RWPE1 (cell line): ENCODE measurements around the gene FBLL1.

Experiments
- CTCF ChIA-PET: fragments of 350-600 bp; sonication (Branson Sonifier 250); formaldehyde crosslinking; extraction: SDS; loops from one replicate; lab custom pipeline; 2021; lab: Yijun Ruan, JAX
- POLR2A ChIA-PET: fragments of 400-600 bp; formaldehyde crosslinking; extraction: SDS; loops from one replicate; lab custom pipeline; 2020; ENCODE audit warnings: antibody characterized with exemption; ENCODE audit not compliant: low non-redundant PET; lab: Yijun Ruan, JAX
- DNase-seq: peaks from one replicate; pipeline ENCODE4 v3.0.0; 2012; ENCODE audit warnings: low spot score
- H3K27ac ChIP-seq: fragments of 450-650 bp; 2 replicates; pipeline ENCODE4 v1.5.1; 2017
- TF ChIP-seq, protein P1 (sequence below): fragments of 450-650 bp; conservative IDR thresholded peaks from 2 replicates; pipeline ENCODE4 v1.5.1; 2017; ENCODE audit warnings: low read depth, mild to moderate bottlenecking

Gene FBLL1

DNA sequence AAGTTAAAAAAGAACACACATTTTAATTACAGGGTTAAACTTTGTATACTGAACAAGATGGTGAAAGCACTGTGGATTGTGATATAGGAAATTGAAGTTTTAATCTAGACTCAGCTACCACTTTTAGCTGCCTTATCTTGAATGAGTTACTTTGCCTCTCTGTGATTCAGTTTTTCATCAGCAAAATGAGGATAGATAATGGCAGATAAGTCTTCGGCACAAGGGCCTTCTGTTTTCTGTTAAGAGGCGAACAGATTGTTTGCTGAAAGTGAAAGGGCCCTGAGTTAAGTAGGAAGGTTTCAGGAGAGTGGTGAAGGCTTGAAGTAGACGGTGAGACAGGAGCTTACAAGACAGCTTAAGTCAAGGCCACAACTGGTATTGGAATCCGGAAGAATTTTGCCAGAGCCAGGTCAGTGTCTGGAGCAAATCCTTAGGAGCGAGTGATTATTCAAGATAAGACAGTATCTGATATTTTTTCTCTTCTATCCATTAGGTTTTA is 35.0 kb upstream of the FBLL1 start:
- ChIA-PET POLR2A (no interaction called here), CTCF (no interaction called here)
- no peak for DNase-seq
- H3K27ac ChIP-seq = no peak overlapping the region
- TF ChIP-seq, protein P1, sequence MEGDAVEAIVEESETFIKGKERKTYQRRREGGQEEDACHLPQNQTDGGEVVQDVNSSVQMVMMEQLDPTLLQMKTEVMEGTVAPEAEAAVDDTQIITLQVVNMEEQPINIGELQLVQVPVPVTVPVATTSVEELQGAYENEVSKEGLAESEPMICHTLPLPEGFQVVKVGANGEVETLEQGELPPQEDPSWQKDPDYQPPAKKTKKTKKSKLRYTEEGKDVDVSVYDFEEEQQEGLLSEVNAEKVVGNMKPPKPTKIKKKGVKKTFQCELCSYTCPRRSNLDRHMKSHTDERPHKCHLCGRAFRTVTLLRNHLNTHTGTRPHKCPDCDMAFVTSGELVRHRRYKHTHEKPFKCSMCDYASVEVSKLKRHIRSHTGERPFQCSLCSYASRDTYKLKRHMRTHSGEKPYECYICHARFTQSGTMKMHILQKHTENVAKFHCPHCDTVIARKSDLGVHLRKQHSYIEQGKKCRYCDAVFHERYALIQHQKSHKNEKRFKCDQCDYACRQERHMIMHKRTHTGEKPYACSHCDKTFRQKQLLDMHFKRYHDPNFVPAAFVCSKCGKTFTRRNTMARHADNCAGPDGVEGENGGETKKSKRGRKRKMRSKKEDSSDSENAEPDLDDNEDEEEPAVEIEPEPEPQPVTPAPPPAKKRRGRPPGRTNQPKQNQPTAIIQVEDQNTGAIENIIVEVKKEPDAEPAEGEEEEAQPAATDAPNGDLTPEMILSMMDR = no peak

DNA sequence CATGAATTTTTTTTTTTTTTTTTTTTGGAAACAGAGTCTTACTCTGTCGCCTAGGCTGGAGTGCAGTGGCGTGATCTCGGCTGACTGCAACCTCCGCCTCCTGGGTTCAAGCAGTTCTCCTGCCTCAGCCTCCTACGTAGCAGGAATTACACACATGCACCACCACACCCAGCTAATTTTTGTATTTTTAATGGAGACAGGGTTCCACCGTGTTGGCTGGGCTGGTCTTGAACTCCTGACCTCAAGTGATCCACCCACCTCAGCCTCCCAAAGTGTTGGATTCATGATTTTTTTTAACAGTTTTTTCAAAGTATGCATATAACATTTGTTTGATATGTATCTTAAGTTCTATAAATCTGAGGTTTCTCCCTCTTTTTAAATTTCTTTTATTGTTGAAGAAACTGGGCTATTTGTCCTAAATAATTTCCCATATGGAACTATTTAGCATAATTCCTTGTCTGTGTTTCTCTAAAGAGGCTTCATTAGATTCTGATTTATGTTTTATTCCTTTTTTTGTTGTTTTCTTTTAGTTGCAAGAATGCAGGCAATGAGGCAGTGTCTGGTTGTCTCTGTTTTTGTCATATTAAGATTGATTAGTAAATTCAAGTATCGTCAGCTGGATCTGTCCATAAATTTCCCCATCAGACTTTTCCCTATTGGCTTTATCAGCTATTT is 26.4 kb upstream of the FBLL1 start:
- TF ChIP-seq, protein P1 = no peak
- no peak overlapping the region for H3K27ac ChIP-seq
- no peak for DNase-seq
- POLR2A ChIA-PET = no interaction called here
- CTCF ChIA-PET = no interaction called here

DNA sequence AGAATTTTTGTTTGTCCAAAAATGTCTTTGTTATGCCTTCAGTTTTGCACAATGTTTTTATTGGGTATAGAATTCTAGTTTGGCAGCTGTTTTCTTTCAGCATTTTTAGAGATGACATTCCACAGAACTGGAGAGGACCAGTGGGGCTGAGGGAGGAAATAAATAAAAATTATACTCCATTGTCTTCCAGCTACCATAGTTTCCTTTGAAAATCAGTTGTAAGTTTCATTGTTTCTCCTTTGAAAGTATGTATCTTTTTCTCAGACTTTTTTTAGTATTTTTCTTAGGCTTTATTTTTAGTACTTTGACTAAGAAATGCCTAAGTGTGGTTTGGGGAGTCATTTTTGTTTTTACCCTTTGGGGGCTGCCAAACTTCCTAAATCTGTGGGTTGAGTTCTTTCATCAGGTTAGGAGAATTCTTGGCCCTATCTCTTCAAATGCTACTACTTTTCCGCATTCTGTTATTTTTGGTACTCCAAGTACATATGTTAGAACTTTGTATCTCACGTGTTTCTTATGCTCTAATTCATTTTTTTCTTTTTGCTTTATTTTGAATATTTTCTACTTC is 15.2 kb upstream of the FBLL1 start:
- DNase-seq = no peak
- ChIA-PET POLR2A (no interaction called here), CTCF (no interaction called here)
- H3K27ac ChIP-seq = no peak overlapping the region
- TF ChIP-seq, protein P1 = no peak

DNA sequence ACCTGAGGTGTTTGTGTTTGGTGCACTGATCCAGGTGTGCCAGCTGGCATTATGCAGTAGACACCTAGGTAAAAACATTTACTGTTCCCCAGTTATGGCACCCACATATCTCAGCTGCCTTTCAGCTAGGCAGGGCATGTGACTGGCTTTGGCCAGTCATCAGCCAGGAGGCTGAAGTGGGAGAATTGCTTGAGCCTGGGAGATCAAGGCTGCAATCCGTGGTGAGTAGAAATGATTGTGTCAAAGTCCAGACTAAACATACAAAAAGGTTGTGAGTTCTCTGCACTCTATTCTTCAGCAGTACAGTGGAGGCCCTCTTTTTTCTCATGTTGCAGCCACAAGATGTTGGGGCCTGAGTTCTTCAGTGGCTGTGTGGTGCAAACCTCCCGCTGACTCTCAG is 3.2 kb upstream of the FBLL1 start:
- DNase-seq = no peak
- CTCF ChIA-PET = no interaction called here
- TF ChIP-seq, protein P1 = no peak
- no peak overlapping the region for H3K27ac ChIP-seq
- POLR2A ChIA-PET = no interaction called here

DNA sequence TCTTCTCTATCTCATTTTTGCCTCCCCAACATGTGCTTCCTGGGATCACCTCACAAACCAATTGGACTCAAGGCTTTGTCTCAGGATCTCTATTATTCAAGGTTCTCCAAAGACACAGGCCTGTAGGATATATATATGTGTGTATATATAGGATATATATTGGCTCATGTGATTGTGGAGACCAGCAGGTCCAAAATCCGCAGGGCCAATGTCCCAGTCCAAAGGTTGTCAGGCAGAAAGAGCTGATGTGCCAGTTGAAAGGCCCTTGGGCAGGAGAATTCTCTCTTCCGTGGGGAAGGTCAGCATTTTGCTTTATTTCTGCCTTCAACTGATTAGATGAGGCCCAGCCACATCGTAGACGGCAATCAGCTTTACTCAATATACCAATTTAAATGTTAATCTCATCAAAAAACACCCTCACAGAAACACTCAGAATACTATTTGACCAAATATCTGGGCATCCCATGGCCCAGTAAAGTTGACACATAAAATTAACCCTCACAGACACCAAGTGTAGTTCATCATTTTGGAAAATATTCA is 1.3 kb upstream of the FBLL1 start:
- DNase-seq = no peak
- TF ChIP-seq, protein P1 = no peak
- no peak overlapping the region for H3K27ac ChIP-seq
- ChIA-PET POLR2A (no interaction called here), CTCF (interaction anchor here (0.6 kb wide), 1 partner anchor 1850 kb away, joined by 4 read pairs; no protein-coding TSS in a partner anchor)

DNA sequence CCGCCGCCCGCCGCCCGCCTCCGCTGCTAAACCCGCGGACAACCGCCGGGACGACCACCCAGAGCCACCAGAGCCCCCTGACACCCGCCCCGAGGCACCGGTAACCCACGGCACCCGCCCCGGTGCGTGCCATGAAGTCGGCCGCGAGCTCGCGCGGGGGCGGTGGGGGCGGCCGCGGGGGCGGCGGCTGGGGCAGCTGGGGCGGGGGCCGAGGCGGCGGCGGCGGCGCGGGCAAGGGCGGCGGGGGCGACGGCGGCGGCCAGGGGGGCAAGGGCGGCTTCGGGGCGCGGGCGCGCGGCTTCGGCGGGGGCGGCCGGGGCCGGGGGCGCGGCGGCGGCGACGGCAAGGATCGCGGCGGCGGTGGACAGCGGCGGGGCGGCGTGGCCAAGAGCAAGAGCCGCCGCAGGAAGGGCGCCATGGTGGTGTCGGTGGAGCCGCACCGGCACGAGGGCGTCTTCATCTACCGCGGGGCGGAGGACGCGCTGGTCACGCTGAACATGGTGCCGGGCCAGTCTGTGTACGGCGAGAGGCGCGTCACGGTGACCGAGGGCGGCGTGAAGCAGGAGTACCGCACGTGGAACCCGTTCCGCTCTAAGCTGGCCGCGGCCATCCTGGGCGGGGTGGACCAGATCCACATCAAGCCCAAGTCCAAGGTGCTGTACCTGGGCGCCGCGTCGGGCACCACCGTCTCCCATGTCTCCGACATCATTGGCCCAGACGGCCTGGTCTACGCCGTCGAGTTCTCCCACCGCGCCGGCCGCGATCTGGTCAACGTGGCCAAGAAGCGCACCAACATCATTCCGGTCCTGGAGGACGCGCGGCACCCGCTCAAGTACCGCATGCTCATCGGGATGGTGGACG is 499 bp downstream of the FBLL1 start:
- ChIA-PET CTCF (interaction anchor here (0.5 to 1.0 kb wide), 2 partner anchors 13 to 29 kb away, joined by 4 to 6 read pairs; no protein-coding TSS in a partner anchor), POLR2A (interaction anchor here (0.5 kb wide), 1 partner anchor 1054 kb away, joined by 4 read pairs; the partner anchor contains the start of gene SPDL1)
- TF ChIP-seq, protein P1 = no peak
- H3K27ac ChIP-seq = no peak overlapping the region
- DNase-seq = no peak
